ENCODE measurements around the gene TBX4.

TBX4 gene

DNA sequence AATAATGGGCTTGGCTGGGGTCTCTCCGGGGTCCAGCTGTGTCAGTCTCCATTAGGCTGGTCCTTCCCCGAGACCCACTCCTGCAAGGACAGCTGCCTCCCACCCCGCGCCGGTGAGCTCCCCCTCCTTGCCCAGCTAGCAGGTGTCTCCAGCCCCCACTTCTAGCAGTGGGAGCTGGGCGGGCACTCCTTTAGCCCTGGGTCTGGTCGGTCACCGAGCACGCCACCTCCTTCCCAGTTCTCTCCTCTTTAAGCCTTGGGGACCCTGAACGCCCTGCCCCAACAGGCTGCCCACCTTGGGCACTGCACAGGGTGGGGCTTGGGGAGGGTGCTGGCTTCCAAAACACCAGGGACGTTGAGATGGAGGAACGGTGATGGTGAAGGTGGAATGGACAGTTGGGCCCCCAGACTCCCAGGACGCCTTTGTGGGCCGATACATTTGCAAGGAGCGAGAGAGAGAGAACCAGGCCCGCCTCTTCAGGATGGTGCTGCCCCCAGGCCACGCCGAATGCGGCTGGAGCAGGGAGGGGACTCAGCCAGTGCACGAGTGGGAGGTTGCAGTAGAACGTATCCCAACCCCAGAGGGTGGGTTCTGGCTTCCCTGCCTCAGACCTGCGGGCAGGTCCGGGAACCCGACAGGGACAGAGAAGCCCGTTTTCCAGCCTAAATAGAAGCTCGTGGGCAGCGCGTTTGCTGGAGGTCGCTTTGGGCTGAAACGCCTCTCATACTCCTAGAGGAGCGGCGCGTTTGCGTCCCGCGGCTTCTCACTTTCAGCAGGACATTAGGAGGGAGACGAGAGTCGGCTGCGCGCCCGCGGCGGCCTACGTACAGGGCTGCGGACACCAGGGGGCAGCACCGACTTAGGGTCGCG is 41.8 kb upstream of the TBX4 start:
- TF ChIP-seq ZNF274 (IDR thresholded peaks at IDR 0.05; ENCODE audit: low read depth, low read length): no peak
- no peak overlapping the region for H3K4me3 ChIP-seq (ENCODE audit: low read length)

DNA sequence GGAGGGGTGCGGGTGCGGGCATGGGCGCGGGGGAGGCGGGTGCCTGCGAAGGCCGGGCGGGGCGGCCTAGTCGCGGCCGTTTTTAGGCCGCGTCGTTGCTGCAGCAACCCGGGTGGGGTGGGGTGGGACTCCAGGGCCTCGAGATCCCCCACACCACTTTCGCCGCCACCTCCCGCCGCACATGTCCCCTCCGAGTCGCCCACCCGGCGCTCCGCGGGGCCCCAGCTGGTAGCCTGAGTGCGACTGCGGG is 41.3 kb upstream of the TBX4 start:
- no peak overlapping the region for H3K4me3 ChIP-seq (ENCODE audit: low read length)
- no peak for TF ChIP-seq ZNF274 (IDR thresholded peaks at IDR 0.05; ENCODE audit: low read depth, low read length)

DNA sequence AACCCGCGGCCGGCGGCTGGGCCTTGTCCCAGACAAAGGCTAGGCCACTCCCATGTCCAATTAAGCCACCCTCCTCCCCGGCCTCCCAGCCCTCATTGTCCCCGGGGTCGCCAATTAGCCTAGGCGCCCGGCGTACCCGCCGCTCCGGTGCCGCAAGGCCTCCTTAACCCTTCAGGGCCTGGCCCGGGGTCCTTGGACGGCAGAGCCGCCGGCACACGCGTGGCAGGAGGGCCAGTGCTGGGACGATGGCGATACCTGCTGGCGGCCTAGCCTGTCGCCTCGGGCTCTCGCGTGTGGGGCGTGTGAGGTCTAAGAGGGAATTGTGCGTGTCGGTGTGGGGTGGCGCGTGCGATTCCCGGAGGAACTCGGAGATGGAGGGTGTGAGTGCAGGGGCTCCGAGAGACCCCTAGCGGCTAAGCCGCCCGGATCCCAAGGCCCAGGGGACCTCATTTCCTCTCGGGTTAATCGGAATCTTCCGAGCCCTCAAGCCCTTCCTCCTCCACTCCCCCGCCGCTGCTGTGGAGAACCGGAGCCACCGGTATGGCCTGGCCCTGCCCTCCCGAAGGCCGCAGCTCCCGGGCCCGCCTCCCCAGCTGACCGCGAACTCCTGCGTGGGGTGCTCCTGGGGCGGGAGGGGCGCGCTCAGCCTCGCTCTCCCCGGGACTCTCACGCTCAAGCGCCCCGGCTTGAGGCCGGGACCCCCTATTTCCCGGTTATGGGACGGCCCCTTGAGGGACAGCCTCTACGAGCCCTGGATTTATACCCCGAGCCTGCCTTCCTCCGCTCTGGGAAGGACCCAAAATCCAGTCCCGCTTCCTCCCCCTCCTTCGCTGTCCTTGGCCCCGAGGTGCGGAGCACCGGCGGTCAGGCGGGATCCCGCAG is 40.7 kb upstream of the TBX4 start:
- H3K4me3 ChIP-seq (ENCODE audit: low read length): peak overlapping the region; percentile 54; the same call in 1 of the 2 replicates
- TF ChIP-seq ZNF274 (IDR thresholded peaks at IDR 0.05; ENCODE audit: low read depth, low read length): no peak

DNA sequence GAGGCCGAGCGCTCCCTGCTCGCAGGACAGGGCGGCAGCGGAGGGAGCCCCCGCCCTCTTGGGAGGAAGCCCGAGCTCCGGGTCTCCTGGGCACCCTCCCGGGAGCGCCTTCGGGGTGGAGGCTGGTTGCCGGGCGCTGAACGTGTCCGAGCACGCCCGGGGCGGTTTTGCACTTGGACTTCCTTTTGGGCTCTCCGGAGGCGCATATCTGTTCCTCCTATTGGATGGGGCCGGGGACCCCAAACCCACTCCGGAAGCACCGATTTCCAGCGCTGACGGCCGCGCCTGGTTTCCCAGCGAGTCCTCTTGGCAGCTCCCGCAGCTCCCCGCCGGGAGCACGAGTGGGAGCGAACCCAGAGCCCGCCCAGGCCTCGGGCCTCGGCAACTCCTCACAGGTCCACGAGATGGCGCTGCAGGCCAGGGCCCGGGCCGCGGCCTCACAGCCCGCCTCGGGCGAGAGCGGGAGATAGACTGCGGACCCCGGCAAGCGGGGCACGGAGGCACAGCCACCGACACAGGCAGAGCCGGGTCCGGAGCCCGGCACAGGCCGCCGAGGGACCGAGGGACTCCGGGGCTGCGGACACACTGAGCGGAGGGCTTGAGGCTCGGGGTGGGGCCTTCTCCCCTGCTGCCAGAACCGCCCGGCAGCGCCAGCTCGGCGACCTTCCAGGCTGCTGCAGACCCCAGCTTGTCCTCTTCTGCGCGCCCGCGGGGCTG is 39.9 kb upstream of the TBX4 start:
- TF ChIP-seq ZNF274 (IDR thresholded peaks at IDR 0.05; ENCODE audit: low read depth, low read length): no peak
- H3K4me3 ChIP-seq (ENCODE audit: low read length): peak overlapping the region; percentile 54; the same call in 1 of the 2 replicates

DNA sequence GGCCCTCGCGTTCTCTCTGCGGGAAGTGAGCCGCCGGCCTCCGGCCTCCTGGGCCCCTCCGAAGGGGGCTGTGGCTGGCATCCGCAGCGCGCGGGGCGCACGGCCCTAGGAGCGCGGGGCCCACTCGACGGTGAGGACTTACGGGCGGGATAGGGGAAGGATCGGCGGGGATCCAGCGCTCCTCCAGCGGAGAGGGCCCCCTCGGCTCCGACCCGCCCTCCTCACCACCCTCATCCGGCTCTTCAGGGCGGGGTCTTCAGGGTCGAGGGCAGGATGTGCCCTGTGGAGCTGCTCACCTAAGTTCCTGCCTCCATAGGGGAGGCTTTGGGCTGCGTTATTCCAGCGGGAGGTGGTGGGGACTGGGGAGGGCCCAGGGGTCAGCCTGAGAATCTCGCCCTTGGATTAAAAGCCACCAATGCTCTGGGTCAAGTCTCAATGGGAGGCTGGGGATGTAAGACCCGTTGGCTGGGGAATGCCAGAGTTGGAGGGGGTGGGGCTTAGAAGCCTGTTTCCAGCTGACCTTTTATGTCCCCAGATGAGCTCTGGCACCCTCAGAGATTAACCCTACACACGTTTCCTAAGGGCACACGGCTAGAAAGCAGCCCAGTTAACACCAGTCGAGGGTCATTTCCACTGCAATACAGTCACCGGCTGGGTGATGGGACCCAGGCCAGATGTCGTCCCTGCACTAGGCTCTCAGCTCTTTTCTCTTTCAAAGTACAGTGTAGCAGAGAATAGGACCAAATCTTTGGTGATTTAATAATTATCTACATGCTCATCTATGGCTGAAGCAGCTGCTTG is 39.2 kb upstream of the TBX4 start:
- no peak for TF ChIP-seq ZNF274 (IDR thresholded peaks at IDR 0.05; ENCODE audit: low read depth, low read length)
- peak overlapping the region; percentile 54; the same call in 1 of the 2 replicates for H3K4me3 ChIP-seq (ENCODE audit: low read length)

DNA sequence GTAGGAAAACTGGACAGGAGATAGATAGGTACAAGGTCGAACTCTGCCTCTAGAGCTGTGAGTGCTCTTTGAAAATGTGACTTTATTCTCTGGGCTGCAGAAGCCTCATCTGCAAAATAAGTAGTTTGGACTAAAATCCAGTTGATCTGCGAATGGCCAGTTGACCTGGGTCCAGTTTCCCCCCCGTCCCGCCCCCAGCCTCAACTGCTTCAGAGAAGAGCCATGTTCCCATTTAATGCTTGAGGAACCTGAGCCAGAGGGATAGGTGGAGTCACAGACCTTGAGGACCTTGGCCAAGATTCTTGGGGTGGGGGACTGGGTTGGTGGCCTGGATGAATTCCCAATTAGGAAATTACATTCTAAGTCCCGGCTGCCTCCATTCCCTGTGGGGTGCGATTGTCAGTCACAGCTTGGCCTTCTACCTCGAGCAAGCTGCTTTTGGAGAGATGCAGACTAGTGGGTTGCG is 38.5 kb upstream of the TBX4 start:
- H3K4me3 ChIP-seq (ENCODE audit: low read length): no peak overlapping the region

DNA sequence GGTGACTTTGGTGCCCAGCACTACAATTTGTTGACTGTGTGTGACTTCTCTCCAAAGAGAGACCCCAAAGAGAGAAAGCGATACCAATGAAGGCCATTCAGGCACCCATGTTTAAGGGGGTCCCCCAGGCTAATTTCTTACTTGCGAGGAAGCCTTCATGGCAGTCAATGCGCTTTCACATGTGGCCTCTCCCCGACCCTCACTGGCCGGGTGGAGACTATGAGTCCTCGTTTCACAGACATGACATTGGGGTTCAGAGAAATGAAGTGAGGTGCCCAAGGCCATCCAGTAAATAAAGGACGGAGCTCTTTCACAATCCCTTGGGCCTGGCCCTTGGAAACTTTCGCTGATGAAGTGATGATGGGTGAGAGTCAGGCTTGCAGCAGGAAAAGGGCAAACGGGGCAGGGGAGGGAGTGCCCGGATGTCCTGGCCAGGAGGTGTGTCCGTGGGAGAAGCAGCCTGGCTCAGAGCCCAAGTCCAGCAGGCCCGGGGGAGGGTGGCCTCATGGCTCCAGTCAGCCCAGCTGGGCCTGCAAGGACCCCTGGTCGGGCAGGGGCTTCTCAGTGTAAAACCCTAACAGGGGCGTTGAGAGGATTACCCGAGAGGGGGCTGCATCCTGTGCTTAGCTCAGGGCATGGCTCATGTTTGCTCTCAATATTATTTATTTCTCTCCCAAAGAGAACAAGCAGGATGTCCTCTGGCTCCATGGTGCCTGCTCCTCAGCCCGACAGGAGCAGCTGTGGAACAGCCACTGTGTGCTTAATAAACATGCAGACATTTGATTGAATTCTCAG is 37.9 kb upstream of the TBX4 start:
- peak; percentile 57 for TF ChIP-seq ZNF274 (IDR thresholded peaks at IDR 0.05; ENCODE audit: low read depth, low read length)
- H3K4me3 ChIP-seq (ENCODE audit: low read length): no peak overlapping the region

More for the DNA sequence above, 38.5 kb upstream of the TBX4 start:
- no peak for TF ChIP-seq ZNF274 (IDR thresholded peaks at IDR 0.05; ENCODE audit: low read depth, low read length)

DNA sequence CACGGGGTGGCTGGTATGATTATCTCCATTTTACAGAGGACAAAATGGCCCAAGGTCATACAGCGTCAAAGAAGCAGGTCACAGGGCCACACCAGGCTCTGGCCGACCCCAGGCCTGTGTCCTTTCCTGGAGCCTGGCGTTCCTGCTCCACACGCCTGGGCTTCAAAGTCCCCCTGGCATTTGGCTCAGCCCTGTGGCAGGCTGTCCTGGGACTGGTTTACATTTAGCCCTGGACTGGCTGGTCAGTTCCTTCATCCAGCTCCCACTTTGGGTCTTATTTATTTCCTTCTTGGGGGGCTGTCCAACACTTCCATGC is 37.3 kb upstream of the TBX4 start:
- TF ChIP-seq ZNF274 (IDR thresholded peaks at IDR 0.05; ENCODE audit: low read depth, low read length): no peak

DNA sequence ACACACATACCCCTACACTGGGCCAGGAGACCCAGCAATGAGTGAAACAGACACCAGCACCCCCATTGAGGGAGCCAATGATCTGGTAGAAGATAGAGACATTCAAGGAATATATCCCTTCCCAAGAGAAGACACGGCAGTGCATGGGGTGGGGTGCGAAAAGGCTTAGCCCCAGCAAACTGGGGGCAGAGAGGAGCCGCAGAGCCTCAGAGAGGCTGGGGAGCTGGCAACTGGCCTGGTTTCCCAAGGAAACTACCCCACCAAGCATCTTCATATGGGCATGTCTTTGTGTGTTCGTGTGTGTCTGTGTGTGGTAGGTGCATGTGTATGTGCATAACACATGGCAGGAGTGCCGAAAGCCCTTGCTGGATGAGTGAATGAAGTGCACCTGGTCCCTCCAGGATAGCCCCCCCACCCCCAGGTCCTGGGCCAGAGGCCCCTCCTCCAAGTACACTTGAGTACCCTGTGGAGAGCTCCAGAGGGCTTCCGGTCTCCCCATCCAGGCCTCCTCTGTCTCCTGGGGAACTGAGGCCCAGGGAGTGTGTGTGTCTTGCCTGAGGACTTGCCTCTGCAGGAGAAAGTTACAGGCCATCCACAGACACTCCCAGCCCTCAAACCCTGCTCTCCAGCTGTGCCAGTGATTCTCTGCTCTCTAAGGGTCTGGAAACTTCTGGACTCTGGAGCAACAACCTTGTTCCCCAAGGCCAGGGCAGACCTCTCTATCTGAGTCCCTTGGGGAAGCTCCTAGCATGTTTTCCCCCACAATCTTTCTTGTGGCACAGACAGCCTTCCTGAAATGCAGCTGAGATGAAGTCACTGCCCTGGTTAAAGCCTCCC is 36.6 kb upstream of the TBX4 start:
- no peak for TF ChIP-seq ZNF274 (IDR thresholded peaks at IDR 0.05; ENCODE audit: low read depth, low read length)
- H3K4me3 ChIP-seq (ENCODE audit: low read length): no peak overlapping the region

More for the DNA sequence above, 37.3 kb upstream of the TBX4 start:
- H3K4me3 ChIP-seq (ENCODE audit: low read length): no peak overlapping the region

DNA sequence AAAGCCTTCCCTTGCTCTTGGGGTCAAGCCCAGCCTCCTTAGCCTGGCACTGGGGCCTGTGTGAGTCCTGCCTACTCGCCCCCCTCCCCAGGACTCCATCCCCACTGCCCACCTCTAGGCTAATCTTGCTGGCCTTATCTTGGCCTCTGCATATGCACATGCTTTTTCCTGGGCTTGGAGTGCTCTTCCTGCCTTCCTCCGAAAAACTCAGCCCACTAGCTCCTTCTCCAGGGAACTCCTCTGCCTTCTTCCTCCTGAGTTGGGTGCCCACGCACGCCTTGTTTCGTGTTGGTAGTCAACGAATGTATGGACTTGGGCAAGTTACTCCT is 36.0 kb upstream of the TBX4 start:
- H3K4me3 ChIP-seq (ENCODE audit: low read length): no peak overlapping the region
- no peak for TF ChIP-seq ZNF274 (IDR thresholded peaks at IDR 0.05; ENCODE audit: low read depth, low read length)

DNA sequence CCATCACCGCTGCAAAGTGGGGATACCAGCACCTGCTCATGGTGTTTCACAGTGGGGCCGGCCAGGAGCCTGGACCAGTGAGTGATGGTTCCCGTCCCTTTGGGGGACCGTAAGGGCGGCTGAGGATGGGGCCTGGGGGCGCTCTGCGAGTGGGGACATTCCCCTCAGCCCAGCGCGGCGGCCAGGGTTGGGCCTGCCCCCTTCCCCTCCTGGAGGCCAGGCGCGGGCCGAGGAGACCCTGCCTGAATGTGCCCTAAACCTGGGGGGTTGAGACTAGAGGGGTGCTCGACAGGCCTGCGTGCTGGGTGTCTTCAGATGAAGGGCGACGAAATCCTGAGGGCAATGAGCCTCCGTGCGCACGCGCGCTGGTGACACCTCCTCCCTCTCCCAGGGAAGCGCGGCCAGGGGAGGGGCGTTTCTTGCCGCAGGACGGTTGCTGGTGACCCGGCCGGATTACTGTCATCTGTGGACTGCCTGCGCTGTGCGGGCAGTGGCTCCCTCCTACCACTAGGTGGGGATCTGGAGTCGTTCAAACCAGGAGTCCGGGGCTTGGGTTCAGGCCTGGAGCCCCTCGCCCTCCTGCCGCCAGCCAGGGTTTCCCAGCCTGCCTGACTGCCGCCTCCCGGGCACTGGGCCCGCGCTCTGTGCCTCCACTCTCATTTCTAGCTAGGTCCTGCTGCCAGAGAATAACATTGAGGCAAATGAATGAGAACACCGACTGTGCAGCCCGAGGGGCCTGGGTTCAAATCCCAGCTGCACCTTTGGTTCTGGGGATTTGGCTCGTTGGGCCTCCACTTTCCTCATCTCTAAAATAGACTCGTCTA is 35.5 kb upstream of the TBX4 start:
- H3K4me3 ChIP-seq (ENCODE audit: low read length): no peak overlapping the region

More for the DNA sequence above, 35.5 kb upstream of the TBX4 start:
- TF ChIP-seq ZNF274 (IDR thresholded peaks at IDR 0.05; ENCODE audit: low read depth, low read length): no peak
